ENCODE results near the gene TRAPPC5. TPM values are rescaled to one million over a fixed set of nuclear protein-coding genes. Genes with fewer than 3 reads are reported as not detected.

TRAPPC5 gene
- total RNA-seq, 1 experiment from 2014 or later, result 101 TPM

DNA sequence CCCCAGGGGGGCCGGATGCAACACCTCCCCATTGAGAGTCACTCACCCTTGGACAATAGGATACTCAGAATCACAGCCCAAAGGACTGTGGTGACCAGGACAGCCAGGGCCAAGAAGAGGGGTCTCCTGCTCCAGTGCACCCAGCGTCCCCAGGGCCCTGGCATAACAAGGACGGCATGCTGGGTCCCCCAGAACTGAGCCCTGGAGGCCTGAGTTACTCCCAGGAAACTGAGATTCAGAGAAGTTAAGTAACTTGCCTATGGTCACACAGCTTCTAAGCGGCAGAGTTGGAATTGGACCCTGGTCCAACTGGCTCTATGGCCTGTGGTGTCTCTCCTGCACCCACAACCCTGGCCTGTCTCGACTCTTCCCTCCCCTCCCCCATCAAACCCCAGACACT, 51.0 kb downstream of the TRAPPC5 start:
- no peak for DNase-seq (ENCODE audit: low read depth)

- no peak for DNase-seq (ENCODE audit: low read depth)
Observed at GRCh38 chr19:7732045-7732444, 51.4 kb downstream of the TRAPPC5 start, which contains the start of gene CLEC4G. Gene CLEC4G (minus strand): TSS chr19:7732110. CDS start chr19:7732102, 8 bp downstream.

DNA sequence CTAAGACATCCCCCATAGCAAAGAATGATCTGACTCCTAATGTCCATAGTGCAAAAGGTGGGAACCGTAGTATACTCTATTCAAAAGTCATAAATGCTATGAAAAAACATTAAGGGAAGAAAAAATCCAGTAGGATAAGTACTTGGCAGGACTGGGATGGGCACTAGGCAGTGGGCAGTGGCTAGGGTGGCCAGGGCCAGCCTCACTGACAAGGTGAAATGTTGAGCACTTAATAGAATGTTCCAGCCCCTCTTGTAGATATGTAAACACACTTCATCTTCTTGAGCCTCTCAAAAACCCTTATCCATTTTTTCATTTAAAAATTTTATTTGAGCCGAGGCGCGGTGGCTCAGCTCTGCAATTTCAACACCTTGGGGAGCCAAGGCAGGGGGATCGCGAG, 52.7 kb downstream of the TRAPPC5 start:
- DNase-seq (ENCODE audit: low read depth), result no peak

GRCh38 chr19:7734220-7735203, 53.9 kb downstream of the TRAPPC5 start:
- DNase-seq (ENCODE audit: low read depth), result no peak

DNA sequence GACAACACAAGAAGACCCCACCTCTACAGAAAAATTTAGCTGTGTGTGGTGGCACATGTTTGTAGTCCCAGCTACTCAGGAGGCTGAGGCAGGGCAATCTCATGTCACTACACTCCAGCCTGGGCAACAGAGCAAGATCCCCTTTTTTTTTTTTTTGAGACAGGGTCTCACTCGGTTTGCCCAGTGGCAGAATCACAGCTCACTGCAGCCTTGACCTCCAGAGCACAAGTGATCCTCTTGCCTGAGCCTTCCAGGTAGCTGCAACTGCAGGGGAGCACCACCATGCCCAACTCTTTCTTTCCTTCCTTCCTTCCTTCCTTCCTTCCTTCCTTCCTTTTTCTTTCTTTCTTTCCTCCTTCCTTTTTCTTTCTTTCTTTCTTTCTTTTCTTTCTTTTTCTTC, 55.5 kb downstream of the TRAPPC5 start:
- DNase-seq (ENCODE audit: low read depth), result no peak

DNA sequence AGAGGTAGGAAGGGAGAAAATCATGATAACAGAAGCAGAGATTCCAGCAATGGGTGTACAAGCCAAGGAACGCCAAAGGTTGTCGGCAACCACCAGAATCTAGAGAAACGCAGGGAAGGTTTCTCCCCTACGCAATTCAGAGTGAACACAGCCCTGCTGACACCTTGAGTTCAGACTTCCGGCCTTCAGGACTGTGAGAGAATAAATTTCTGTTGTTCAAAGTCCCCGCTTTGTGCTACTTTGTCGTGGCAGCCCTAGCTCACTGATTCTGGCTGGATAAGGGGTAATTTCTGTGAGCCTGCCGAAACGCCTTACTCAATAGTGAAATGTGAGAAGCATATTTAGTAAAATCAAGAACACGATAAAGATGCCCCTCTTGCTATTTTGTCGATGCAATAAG, 56.6 kb downstream of the TRAPPC5 start:
- no peak for DNase-seq (ENCODE audit: low read depth)

Other genes starting within 250 kb of the TRAPPC5 start
- gene PEX11G, start 191.8 kb upstream of the TRAPPC5 start, total RNA-seq (2014; rRNA removed; shearing (Covaris generic)), result 0.20 and 0.74 TPM in 2 replicates
- 27.2 and 55.4 TPM in 2 replicates for gene ZNF358, start 164.7 kb upstream of the TRAPPC5 start, total RNA-seq (2014; rRNA removed; shearing (Covaris generic))
- gene MCOLN1, start 158.2 kb upstream of the TRAPPC5 start, total RNA-seq (2014; rRNA removed; shearing (Covaris generic)), result 2.9 and 7.8 TPM in 2 replicates
- 46.3 and 86.0 TPM in 2 replicates for gene PNPLA6, start 145.1 kb upstream of the TRAPPC5 start, total RNA-seq (2014; rRNA removed; shearing (Covaris generic))
- gene CAMSAP3, start 85.0 kb upstream of the TRAPPC5 start, total RNA-seq (2014; rRNA removed; shearing (Covaris generic)), result 0.15 TPM in 1 of 2 replicates, not detected in the other
- gene XAB2, start 51.3 kb upstream of the TRAPPC5 start, total RNA-seq (2014; rRNA removed; shearing (Covaris generic)), result 26.0 and 38.5 TPM in 2 replicates
- gene PET100, start 51.0 kb upstream of the TRAPPC5 start, total RNA-seq (2014; rRNA removed; shearing (Covaris generic)), result 54.8 and 67.8 TPM in 2 replicates
- gene PCP2, start 47.1 kb upstream of the TRAPPC5 start, total RNA-seq (2014; rRNA removed; shearing (Covaris generic)), result not detected in 2 replicates
- gene STXBP2, start 43.7 kb upstream of the TRAPPC5 start, total RNA-seq (2014; rRNA removed; shearing (Covaris generic)), result 0.30 and 2.8 TPM in 2 replicates
- not detected in 2 replicates for gene RETN, start 11.8 kb upstream of the TRAPPC5 start, total RNA-seq (2014; rRNA removed; shearing (Covaris generic))
- gene MCEMP1, start 3.7 kb upstream of the TRAPPC5 start, total RNA-seq (2014; rRNA removed; shearing (Covaris generic)), result not detected in 2 replicates
- gene FCER2, start 21.3 kb downstream of the TRAPPC5 start, total RNA-seq (2014; rRNA removed; shearing (Covaris generic)), result not detected in 2 replicates
- gene CLEC4G, start 51.3 kb downstream of the TRAPPC5 start, total RNA-seq (2014; rRNA removed; shearing (Covaris generic)), result not detected in 2 replicates
- gene CD209, start 66.7 kb downstream of the TRAPPC5 start, total RNA-seq (2014; rRNA removed; shearing (Covaris generic)), result not detected in 2 replicates
- not detected in 2 replicates for gene CLEC4M, start 82.4 kb downstream of the TRAPPC5 start, total RNA-seq (2014; rRNA removed; shearing (Covaris generic))
- gene EVI5L, start 149.4 kb downstream of the TRAPPC5 start, total RNA-seq (2014; rRNA removed; shearing (Covaris generic)), result 20.7 and 29.2 TPM in 2 replicates
- not detected in 2 replicates for gene PRR36, start 193.6 kb downstream of the TRAPPC5 start, total RNA-seq (2014; rRNA removed; shearing (Covaris generic))
- gene LRRC8E, start 207.7 kb downstream of the TRAPPC5 start, total RNA-seq (2014; rRNA removed; shearing (Covaris generic)), result 7.6 and 15.2 TPM in 2 replicates
- gene MAP2K7, start 223.0 kb downstream of the TRAPPC5 start, total RNA-seq (2014; rRNA removed; shearing (Covaris generic)), result 6.8 and 8.3 TPM in 2 replicates
- gene TGFBR3L, start 234.0 kb downstream of the TRAPPC5 start, total RNA-seq (2014; rRNA removed; shearing (Covaris generic)), result 1.1 and 2.9 TPM in 2 replicates
- gene SNAPC2, start 239.5 kb downstream of the TRAPPC5 start, total RNA-seq (2014; rRNA removed; shearing (Covaris generic)), result 16.0 and 16.1 TPM in 2 replicates
- 6.7 and 10.1 TPM in 2 replicates for gene CTXN1, start 245.3 kb downstream of the TRAPPC5 start, total RNA-seq (2014; rRNA removed; shearing (Covaris generic))